Heart left ventricle (tissue), 13 donors: ENCODE measurements around the gene PIM2.

Experiments used
- CTCF ChIP-seq, 12 donors: fragments of 200-600 bp; sonication (generic) in 4 of 12; IDR thresholded peaks; one replicate each; pipeline versions ENCODE4 v1.5.0 to v1.8.0; 2018 to 2022; ENCODE audit warnings: antibody characterized with exemption in 12 of 12, mild to moderate bottlenecking in 5 of 12
- POLR2A ChIP-seq, 2 donors: fragments of 450-650 bp; IDR thresholded peaks; one replicate each; pipeline ENCODE4 v1.6.1; 2017; ENCODE audit warnings: antibody characterized with exemption in 2 of 2, mild to moderate bottlenecking in 2 of 2, moderate library complexity in 2 of 2
- donor health status: ischemic (EF 13 %, LVEDD 7.1; RV severe dilation, severe dysfunction).
- donor health status: DM: no; HTN: yes; CAD: no.
- donor health status: DM: no; HTN: no; CAD: no.
- donor health status: ischemic (EF 25% LVEDD 6.9; RV normal size, moderate dysfunction).
- donor health status: ischemic (EF 25% LVEDD 5.7; RV mildly dilated, moderate dysfunction).
- donor health status: ischemic (EF 35%, LVEDD 5.7; RV mildly dilated, moderate dysfunction).
- donor health status: nonischemic (EF 11% LVEDD 7.7; RV severe dilation, severe dysfunction).
- donor health status: DM: yes; HTN: yes; CAD: no.
- donor health status: PGD.
- donor health status: ischemic (EF 29% LVEDD 5.4; RV normal size, mild dysfunction).
- donor health status: nonischemic (EF 23%, LVEDD 6.1; RV moderate dilation, normal function).

- no peak for TF ChIP-seq POLR2A (IDR thresholded peaks at IDR 0.05)
- TF ChIP-seq CTCF (IDR thresholded peaks at IDR 0.05), result no peak
Measured at GRCh38 chrX:48909703-48910294, 9.0 kb downstream of the PIM2 start.
